PC-9 (cell line): Measurements from ENCODE around the gene KCNS1.

Experiments used
- CTCF ChIP-seq: fragments of 200-600 bp; sonication (generic); conservative IDR thresholded peaks from 2 replicates; pipeline ENCODE4 v1.6.1; 2017; ENCODE audit warnings: mixed run types, antibody characterized with exemption, mild to moderate bottlenecking, moderate library complexity
- EZH2 ChIP-seq: fragments of 200-600 bp; sonication (generic); IDR thresholded peaks from 2 replicates; pipeline ENCODE4 v1.8.0; 2017; ENCODE audit warnings: antibody characterized with exemption, low read depth

- TF ChIP-seq CTCF, result no peak
- no peak for TF ChIP-seq EZH2
Measured at GRCh38 chr20:45096781-45097180, 4.1 kb downstream of the KCNS1 start.
